ENCODE results near the gene MFSD2A. TPM values are rescaled to one million over a fixed set of nuclear protein-coding genes. Genes with fewer than 3 reads are reported as not detected.
A peak's percentile ranks its signal among the peaks of the same experiment; 100 is the strongest.

MFSD2A gene
- total and polyA plus RNA-seq, 5 experiments from 2014 or later: 0.22 to 1.4 (median 0.81) TPM; not detected in 2

GRCh38 chr1:39926343-39926793 is 28.6 kb upstream of the MFSD2A start:
- Mint-ChIP-seq H3K36me3 (no peaks in the 10 kb centered on the region), H3K27me3 (peaks cover 0 to 2% (median 0%) of the 10 kb centered on the region in 5 donors), H3K4me1 (peaks cover 0 to 9% (median 3%) of the 10 kb centered on the region in 4 donors), H3K27ac (peak overlapping the region in 4 of 10 donors; percentile 23 to 85 (median 47)), H3K9me3 (no peaks in the 10 kb centered on the region), H3K4me3 (no peak overlapping the region)
- ATAC-seq (no peak), DNase-seq (no peak)
- POLR2A ChIA-PET: no interaction called here

- POLR2A ChIA-PET: no interaction called here
- peaks cover 0 to 9% (median 3%) of the 10 kb centered on the region in 4 donors for H3K4me1 Mint-ChIP-seq
- no peak for ATAC-seq
- DNase-seq: no peak
- peak overlapping the region in 3 of 10 donors; percentile 23 to 65 (median 29) for H3K27ac Mint-ChIP-seq
- H3K4me3 Mint-ChIP-seq: no peak overlapping the region
- peaks cover 0 to 2% (median 0%) of the 10 kb centered on the region in 5 donors for H3K27me3 Mint-ChIP-seq
- H3K36me3 Mint-ChIP-seq: no peaks in the 10 kb centered on the region
- no peaks in the 10 kb centered on the region for H3K9me3 Mint-ChIP-seq
Measured at GRCh38 chr1:39926820-39927219, 28.1 kb upstream of the MFSD2A start.

- Mint-ChIP-seq H3K27me3 (peaks cover 0 to 1% (median 0%) of the 10 kb centered on the region in 5 donors), H3K9me3 (no peaks in the 10 kb centered on the region), H3K4me1 (peaks cover 0 to 9% (median 3%) of the 10 kb centered on the region in 4 donors), H3K27ac (peak overlapping the region in 1 of 10 donors; percentile 1), H3K4me3 (no peak overlapping the region), H3K36me3 (no peaks in the 10 kb centered on the region)
- no peak for DNase-seq
- POLR2A ChIA-PET: no interaction called here
- no peak for ATAC-seq
Measured at GRCh38 chr1:39927538-39927937, 27.4 kb upstream of the MFSD2A start.

GRCh38 chr1:39928809-39929587 is 25.9 kb upstream of the MFSD2A start:
- ATAC-seq: no peak
- Mint-ChIP-seq H3K27me3 (peaks cover 0 to 1% (median 0%) of the 10 kb centered on the region in 5 donors), H3K4me1 (peaks cover 0 to 9% (median 3%) of the 10 kb centered on the region in 4 donors), H3K36me3 (no peaks in the 10 kb centered on the region), H3K4me3 (no peak overlapping the region), H3K27ac (no peak overlapping the region), H3K9me3 (no peaks in the 10 kb centered on the region)
- POLR2A ChIA-PET: no interaction called here
- no peak for DNase-seq

GRCh38 chr1:39933956-39934941 is 20.7 kb upstream of the MFSD2A start:
- DNase-seq: no peak
- no peak for ATAC-seq
- H3K9me3 Mint-ChIP-seq: no peaks in the 10 kb centered on the region
- H3K4me3 Mint-ChIP-seq: no peak overlapping the region
- H3K36me3 Mint-ChIP-seq: no peaks in the 10 kb centered on the region
- H3K4me1 Mint-ChIP-seq: no peaks in the 10 kb centered on the region
- POLR2A ChIA-PET: no interaction called here
- no peak overlapping the region for H3K27ac Mint-ChIP-seq
- peaks cover 0 to 5% (median 0%) of the 10 kb centered on the region in 5 donors for H3K27me3 Mint-ChIP-seq

GRCh38 chr1:39936724-39937491 is 18.0 kb upstream of the MFSD2A start:
- no peak for ATAC-seq
- peak overlapping the region in 3 of 10 donors; percentile 17 to 45 (median 20) for H3K27ac Mint-ChIP-seq

GRCh38 chr1:39938856-39939255 is 16.1 kb upstream of the MFSD2A start:
- Mint-ChIP-seq H3K9me3 (no peaks in the 10 kb centered on the region), H3K36me3 (no peaks in the 10 kb centered on the region), H3K4me1 (no peaks in the 10 kb centered on the region), H3K27me3 (peaks cover 0 to 4% (median 0%) of the 10 kb centered on the region in 5 donors), H3K4me3 (no peak overlapping the region), H3K27ac (no peak overlapping the region)
- no peak for DNase-seq
- ATAC-seq: no peak
- POLR2A ChIA-PET: no interaction called here

More at GRCh38 chr1:39936724-39937491, 18.0 kb upstream of the MFSD2A start:
- H3K4me1 Mint-ChIP-seq: no peaks in the 10 kb centered on the region
- POLR2A ChIA-PET: no interaction called here
- H3K27me3 Mint-ChIP-seq: peaks cover 0 to 5% (median 0%) of the 10 kb centered on the region in 5 donors
- no peaks in the 10 kb centered on the region for H3K9me3 Mint-ChIP-seq
- H3K36me3 Mint-ChIP-seq: no peaks in the 10 kb centered on the region
- no peak for DNase-seq
- H3K4me3 Mint-ChIP-seq: peak overlapping the region in 1 of 10 donors; percentile 46

- no peak overlapping the region for H3K4me3 Mint-ChIP-seq
- DNase-seq (no peak), ATAC-seq (no peak)
- POLR2A ChIA-PET: no interaction called here
- H3K27ac Mint-ChIP-seq: no peak overlapping the region
- no peaks in the 10 kb centered on the region for H3K9me3 Mint-ChIP-seq
- peaks cover 0 to 7% (median 0%) of the 10 kb centered on the region in 5 donors for H3K27me3 Mint-ChIP-seq
- H3K36me3 Mint-ChIP-seq: no peaks in the 10 kb centered on the region
- H3K4me1 Mint-ChIP-seq: no peaks in the 10 kb centered on the region
Measured at GRCh38 chr1:39940253-39940652, 14.7 kb upstream of the MFSD2A start.

GRCh38 chr1:39940980-39941871 is 13.7 kb upstream of the MFSD2A start:
- no peak overlapping the region for H3K4me3 Mint-ChIP-seq
- peaks cover 0 to 10% (median 2%) of the 10 kb centered on the region in 5 donors for H3K27me3 Mint-ChIP-seq
- peak overlapping the region in 1 of 10 donors; percentile 15 for H3K27ac Mint-ChIP-seq
- H3K4me1 Mint-ChIP-seq: peaks cover 0 to 6% (median 0%) of the 10 kb centered on the region in 4 donors
- no peaks in the 10 kb centered on the region for H3K36me3 Mint-ChIP-seq
- POLR2A ChIA-PET: no interaction called here
- DNase-seq (no peak), ATAC-seq (no peak)
- no peaks in the 10 kb centered on the region for H3K9me3 Mint-ChIP-seq

- POLR2A ChIA-PET: no interaction called here
- no peak overlapping the region for H3K4me3 Mint-ChIP-seq
Measured at GRCh38 chr1:39943471-39944290, 11.3 kb upstream of the MFSD2A start.

More at GRCh38 chr1:39943471-39944290, 11.3 kb upstream of the MFSD2A start:
- no peak for DNase-seq
- no peak overlapping the region for H3K27ac Mint-ChIP-seq
- no peak for ATAC-seq
- no peaks in the 10 kb centered on the region for H3K36me3 Mint-ChIP-seq
- peaks cover 0 to 10% (median 4%) of the 10 kb centered on the region in 5 donors for H3K27me3 Mint-ChIP-seq
- H3K4me1 Mint-ChIP-seq: peaks cover 0 to 7% (median 0%) of the 10 kb centered on the region in 4 donors
- H3K9me3 Mint-ChIP-seq: no peaks in the 10 kb centered on the region

Measured in naive thymus-derived CD8-positive, alpha-beta T cell (primary cell).